Muscle of leg (tissue), 11 donors: ENCODE data around the gene KLF2. TPM values are rescaled to one million over a fixed set of nuclear protein-coding genes. Genes with fewer than 3 reads are reported as not detected.

Experiments
- DNase-seq: peaks from one replicate; pipeline ENCODE4 v3.0.0; 2013
- H3K27ac ChIP-seq: one replicate; pipeline ENCODE4 v1.5.1; 2013; ENCODE audit warnings: mild to moderate bottlenecking, low read length, control low read depth
- H3K27me3 ChIP-seq: one replicate; pipeline ENCODE4 v1.6.1; 2013; ENCODE audit warnings: low read length; ENCODE audit not compliant: control insufficient read depth, insufficient read depth
- H3K36me3 ChIP-seq: one replicate; pipeline ENCODE4 v1.6.1; 2013; ENCODE audit warnings: low read length; ENCODE audit not compliant: control insufficient read depth, insufficient read depth
- H3K4me1 ChIP-seq: one replicate; pipeline ENCODE4 v1.6.1; 2013; ENCODE audit warnings: low read length; ENCODE audit not compliant: control insufficient read depth, insufficient read depth
- H3K4me3 ChIP-seq: one replicate; pipeline ENCODE4 v1.5.1; 2013; ENCODE audit warnings: low read length, control low read depth
- H3K9me3 ChIP-seq: replicated peaks from 2 replicates; pipeline ENCODE4 v1.6.1; 2013; ENCODE audit warnings: low read depth, low read length; ENCODE audit not compliant: control insufficient read depth
- WGBS: methylation state at CpG from one replicate; pipeline ENCODE4 v1.1.5; 2013; ENCODE audit warnings: missing lambda C conversion rate; ENCODE audit not compliant: insufficient coverage; 5-methylcytosine and 5-hydroxymethylcytosine counted together
- polyA plus RNA-seq, 8 donors: library from polyadenylated mRNA; unstranded; fragments of 120-200 nt; gene quantifications; one replicate each; pipeline versions ENCODE4 v1.2.1 to v1.2.3, GENCODE V29; 2013; ENCODE audit warnings: inconsistent platforms in 1 of 8, low replicate concordance in 1 of 8; ENCODE audit not compliant: insufficient read length in 8 of 8, insufficient read depth in 1 of 8
- total RNA-seq: library from RNA; stranded (reverse); fragments of 120-200 nt; gene quantifications from one replicate; pipeline ENCODE4 v1.2.4, GENCODE V29; 2013

Gene KLF2
- total and polyA plus RNA-seq, 9 donors, result 15.3 to 99.1 (median 79.5) TPM

GRCh38 chr19:16361926-16362325 lies 37.3 kb downstream of the KLF2 start:
- Histone ChIP-seq H3K4me3 (no peak overlapping the region), H3K36me3 (peaks cover 15% of the 10 kb centered on the region), H3K27me3 (no peaks in the 10 kb centered on the region), H3K9me3 (no peaks in the 10 kb centered on the region), H3K27ac (no peak overlapping the region), H3K4me1 (peaks cover 33% of the 10 kb centered on the region)
- DNase-seq, result no peak
- 82% methylated on average over 9 of the region's 10 CpGs for WGBS

GRCh38 chr19:16363133-16363851 lies 38.7 kb downstream of the KLF2 start:
- H3K36me3 ChIP-seq, result peaks cover 13% of the 10 kb centered on the region
- no peak overlapping the region for H3K4me3 ChIP-seq
- DNase-seq, result no peak
- H3K4me1 ChIP-seq, result peaks cover 33% of the 10 kb centered on the region
- no peaks in the 10 kb centered on the region for H3K9me3 ChIP-seq
- no peak overlapping the region for H3K27ac ChIP-seq
- 78% methylated on average over 14 of the region's 20 CpGs for WGBS
- no peaks in the 10 kb centered on the region for H3K27me3 ChIP-seq

- Histone ChIP-seq H3K36me3 (peaks cover 13% of the 10 kb centered on the region), H3K27ac (no peak overlapping the region), H3K4me1 (peaks cover 27% of the 10 kb centered on the region), H3K4me3 (no peak overlapping the region), H3K27me3 (no peaks in the 10 kb centered on the region), H3K9me3 (no peaks in the 10 kb centered on the region)
- WGBS, result 58% methylated on average over 4 of the region's 11 CpGs
- no peak for DNase-seq
These were observed 39.2 kb downstream of the KLF2 start for GRCh38 chr19:16363852-16364230.

- Histone ChIP-seq H3K36me3 (peaks cover 13% of the 10 kb centered on the region), H3K4me3 (no peak overlapping the region), H3K4me1 (peaks cover 22% of the 10 kb centered on the region), H3K27ac (no peak overlapping the region), H3K27me3 (no peaks in the 10 kb centered on the region), H3K9me3 (no peaks in the 10 kb centered on the region)
- no peak for DNase-seq
- 91% methylated on average over 18 of the region's 22 CpGs for WGBS
These were observed 39.7 kb downstream of the KLF2 start for GRCh38 chr19:16364231-16364865.

- Histone ChIP-seq H3K27me3 (no peaks in the 10 kb centered on the region), H3K36me3 (peaks cover 11% of the 10 kb centered on the region), H3K4me3 (no peak overlapping the region), H3K4me1 (peaks cover 24% of the 10 kb centered on the region), H3K27ac (no peak overlapping the region), H3K9me3 (no peaks in the 10 kb centered on the region)
- 84% methylated on average over 10 of the region's 12 CpGs for WGBS
- DNase-seq, result no peak
These were observed 40.8 kb downstream of the KLF2 start for GRCh38 chr19:16365300-16365996.

- peak overlapping the region; percentile 38 for H3K27ac ChIP-seq
- H3K4me3 ChIP-seq, result no peak overlapping the region
- no peaks in the 10 kb centered on the region for H3K9me3 ChIP-seq
- DNase-seq, result no peak
- WGBS, result 59% methylated on average over 6 of the region's 9 CpGs
- peaks cover 2% of the 10 kb centered on the region for H3K27me3 ChIP-seq
- peaks cover 29% of the 10 kb centered on the region for H3K4me1 ChIP-seq
- peaks cover 9% of the 10 kb centered on the region for H3K36me3 ChIP-seq
These were observed 41.4 kb downstream of the KLF2 start for GRCh38 chr19:16366056-16366432.

- peaks cover 6% of the 10 kb centered on the region for H3K36me3 ChIP-seq
- H3K27me3 ChIP-seq, result peaks cover 2% of the 10 kb centered on the region
- no peak overlapping the region for H3K4me3 ChIP-seq
- no peaks in the 10 kb centered on the region for H3K9me3 ChIP-seq
- no peak for DNase-seq
- peaks cover 32% of the 10 kb centered on the region for H3K4me1 ChIP-seq
- H3K27ac ChIP-seq, result peak overlapping the region; percentile 38
- 55% methylated on average over 13 of the region's 25 CpGs for WGBS
These were observed 42.0 kb downstream of the KLF2 start for GRCh38 chr19:16366433-16367260.

GRCh38 chr19:16367261-16367683 lies 42.6 kb downstream of the KLF2 start:
- H3K27ac ChIP-seq, result peak overlapping the region; percentile 32

GRCh38 chr19:16368385-16369305 lies 44.0 kb downstream of the KLF2 start:
- 54% methylated on average over 12 of the region's 18 CpGs for WGBS
- no peaks in the 10 kb centered on the region for H3K9me3 ChIP-seq
- H3K27ac ChIP-seq, result no peak overlapping the region
- H3K36me3 ChIP-seq, result peaks cover 20% of the 10 kb centered on the region
- no peak for DNase-seq
- H3K4me3 ChIP-seq, result no peak overlapping the region
- peaks cover 41% of the 10 kb centered on the region for H3K4me1 ChIP-seq
- H3K27me3 ChIP-seq, result peaks cover 2% of the 10 kb centered on the region

More at GRCh38 chr19:16367261-16367683, 42.6 kb downstream of the KLF2 start:
- Histone ChIP-seq H3K4me3 (no peak overlapping the region), H3K4me1 (peaks cover 34% of the 10 kb centered on the region), H3K27me3 (peaks cover 2% of the 10 kb centered on the region), H3K9me3 (no peaks in the 10 kb centered on the region), H3K36me3 (peaks cover 8% of the 10 kb centered on the region)
- DNase-seq, result no peak
- WGBS, result 80% methylated on average over 1 of the region's 10 CpGs
